Upper lobe of left lung (tissue), 4 donors: ENCODE measurements around the gene ATP10A.

Source experiments
- CTCF ChIP-seq, 6 experiments: fragments of 450-650 bp in 4 of 6; fragments of 200-600 bp in 2 of 6; sonication (generic) in 2 of 6; IDR thresholded peaks; one replicate each; pipeline ENCODE4 v1.5.1; 2016 to 2019; ENCODE audit warnings: antibody characterized with exemption in 6 of 6
- POLR2A ChIP-seq, 4 donors: fragments of 450-650 bp; IDR thresholded peaks; one replicate each; pipeline ENCODE4 v1.5.1; 2016 to 2017; ENCODE audit warnings: antibody characterized with exemption in 4 of 4, mild to moderate bottlenecking in 2 of 4

GRCh38 chr15:25725758-25726157, 137.4 kb downstream of the ATP10A start:
- TF ChIP-seq POLR2A (IDR thresholded peaks at IDR 0.05) (no peak), CTCF (IDR thresholded peaks at IDR 0.05) (no peak)
